PFSK-1 (cell line): ENCODE results near the gene SYNPR.

ENCODE experiments used
- FOXP2 ChIP-seq: optimal IDR thresholded peaks from 2 replicates; pipeline ENCODE3; 2011; ENCODE audit warnings: borderline replicate concordance, control low read depth, inconsistent platforms; ENCODE audit not compliant: insufficient read depth; ENCODE audit errors: extremely low read length, extremely low read depth
- POLR2AphosphoS5 ChIP-seq: IDR thresholded peaks from 2 replicates; pipeline ENCODE4 v1.6.1; 2012; ENCODE audit warnings: low read depth, mild to moderate bottlenecking, control low read depth, low read length, moderate library complexity
- SIN3A ChIP-seq: IDR thresholded peaks from 2 replicates; pipeline ENCODE4 v1.6.1; 2012; ENCODE audit warnings: mild to moderate bottlenecking, low read length, moderate library complexity, borderline replicate concordance; ENCODE audit not compliant: insufficient read depth
- TAF1 ChIP-seq: IDR thresholded peaks from 2 replicates; pipeline ENCODE4 v1.6.1; 2012; ENCODE audit warnings: low read length, control low read depth, borderline replicate concordance; ENCODE audit not compliant: insufficient read depth
- TF ChIP-seq, protein P1 (sequence below), 2 experiments: IDR thresholded peaks; 2 replicates each; pipeline versions ENCODE4 v1.6.1 to v1.8.0; 2011 to 2012; ENCODE audit warnings: low read depth in 2 of 2, low read length in 2 of 2, control low read depth in 1 of 2, inconsistent platforms in 1 of 2, mild to moderate bottlenecking in 1 of 2, moderate library complexity in 1 of 2; ENCODE audit not compliant: insufficient read depth in 1 of 2

Gene SYNPR

DNA sequence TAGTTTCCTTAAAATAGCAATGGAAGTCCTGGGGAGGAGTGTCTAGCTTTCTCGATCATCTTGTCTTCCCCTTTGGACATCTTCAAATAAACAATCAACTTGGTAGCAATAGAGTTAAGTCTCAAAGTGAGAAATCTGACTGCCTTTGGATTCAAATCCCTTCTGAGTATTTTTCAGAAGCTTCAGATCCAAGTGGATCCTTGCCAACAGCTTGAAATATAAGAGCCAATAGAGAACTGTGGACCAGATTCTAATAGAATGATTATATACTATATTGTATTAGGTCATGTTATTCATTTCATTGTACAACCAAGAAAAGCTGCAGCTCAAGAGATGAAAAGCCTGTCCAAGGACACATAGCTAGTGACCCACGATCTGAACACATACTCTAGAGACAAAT is 60.2 kb downstream of the SYNPR start:
- no peak for TF ChIP-seq FOXP2
- no peak for TF ChIP-seq SIN3A
- TF ChIP-seq, protein P1, sequence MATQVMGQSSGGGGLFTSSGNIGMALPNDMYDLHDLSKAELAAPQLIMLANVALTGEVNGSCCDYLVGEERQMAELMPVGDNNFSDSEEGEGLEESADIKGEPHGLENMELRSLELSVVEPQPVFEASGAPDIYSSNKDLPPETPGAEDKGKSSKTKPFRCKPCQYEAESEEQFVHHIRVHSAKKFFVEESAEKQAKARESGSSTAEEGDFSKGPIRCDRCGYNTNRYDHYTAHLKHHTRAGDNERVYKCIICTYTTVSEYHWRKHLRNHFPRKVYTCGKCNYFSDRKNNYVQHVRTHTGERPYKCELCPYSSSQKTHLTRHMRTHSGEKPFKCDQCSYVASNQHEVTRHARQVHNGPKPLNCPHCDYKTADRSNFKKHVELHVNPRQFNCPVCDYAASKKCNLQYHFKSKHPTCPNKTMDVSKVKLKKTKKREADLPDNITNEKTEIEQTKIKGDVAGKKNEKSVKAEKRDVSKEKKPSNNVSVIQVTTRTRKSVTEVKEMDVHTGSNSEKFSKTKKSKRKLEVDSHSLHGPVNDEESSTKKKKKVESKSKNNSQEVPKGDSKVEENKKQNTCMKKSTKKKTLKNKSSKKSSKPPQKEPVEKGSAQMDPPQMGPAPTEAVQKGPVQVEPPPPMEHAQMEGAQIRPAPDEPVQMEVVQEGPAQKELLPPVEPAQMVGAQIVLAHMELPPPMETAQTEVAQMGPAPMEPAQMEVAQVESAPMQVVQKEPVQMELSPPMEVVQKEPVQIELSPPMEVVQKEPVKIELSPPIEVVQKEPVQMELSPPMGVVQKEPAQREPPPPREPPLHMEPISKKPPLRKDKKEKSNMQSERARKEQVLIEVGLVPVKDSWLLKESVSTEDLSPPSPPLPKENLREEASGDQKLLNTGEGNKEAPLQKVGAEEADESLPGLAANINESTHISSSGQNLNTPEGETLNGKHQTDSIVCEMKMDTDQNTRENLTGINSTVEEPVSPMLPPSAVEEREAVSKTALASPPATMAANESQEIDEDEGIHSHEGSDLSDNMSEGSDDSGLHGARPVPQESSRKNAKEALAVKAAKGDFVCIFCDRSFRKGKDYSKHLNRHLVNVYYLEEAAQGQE (IDR thresholded peaks at IDR 0.05; ENCODE audit: insufficient read depth in 1 of 2, low read depth in 2 of 2, low read length in 2 of 2), result no peak
- TF ChIP-seq POLR2AphosphoS5, result no peak
- TF ChIP-seq TAF1, result no peak

DNA sequence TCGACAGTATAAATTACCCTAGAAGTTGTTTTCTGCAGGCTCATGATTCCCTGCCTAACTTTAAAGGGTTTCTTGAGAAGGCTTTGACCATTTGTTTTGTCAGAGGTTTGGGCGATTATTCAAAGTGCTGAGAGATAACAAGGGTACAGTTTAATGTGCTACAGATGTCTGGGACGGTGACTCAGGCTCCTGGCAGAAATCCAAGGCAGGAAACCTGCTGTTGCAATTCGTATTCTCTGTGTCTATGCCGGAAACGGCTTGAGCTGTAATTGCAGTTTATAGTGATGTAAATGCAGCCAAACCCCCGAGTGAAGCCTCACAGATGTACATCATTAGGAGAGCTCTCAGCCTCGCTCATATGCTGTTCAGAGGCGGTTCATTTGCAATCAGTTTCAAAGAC is 65.6 kb downstream of the SYNPR start:
- TF ChIP-seq POLR2AphosphoS5, result peak; percentile 69; the same call in 1 of the 2 replicates
- peak; percentile 51 for TF ChIP-seq FOXP2
- TF ChIP-seq, protein P1 (IDR thresholded peaks at IDR 0.05; ENCODE audit: insufficient read depth in 1 of 2, low read depth in 2 of 2, low read length in 2 of 2), result peak in 1 of 2 experiments; percentile 64; a peak in 1 of 4 replicates
- TF ChIP-seq SIN3A, result no peak
- peak; percentile 37; the same call in 1 of the 2 replicates for TF ChIP-seq TAF1

DNA sequence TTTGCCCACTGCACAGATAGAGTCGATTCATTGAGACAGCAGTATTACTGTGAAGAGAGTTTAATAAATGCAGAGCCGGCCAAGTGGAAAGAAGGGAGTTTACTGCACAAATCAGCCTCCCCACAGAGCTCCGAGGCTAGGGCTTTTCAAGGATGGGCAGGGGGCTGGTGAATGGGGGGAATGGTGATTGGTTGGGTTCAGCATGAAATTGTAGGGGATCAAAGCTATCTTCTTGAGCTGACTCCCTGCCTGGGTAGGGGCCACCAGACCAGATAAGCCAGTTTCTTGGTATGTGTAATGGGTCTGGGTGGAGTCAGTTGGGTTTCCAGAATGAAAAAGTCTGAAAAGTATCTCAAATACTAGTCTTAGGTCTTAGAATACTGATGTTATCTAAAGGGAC is 66.6 kb downstream of the SYNPR start:
- TF ChIP-seq, protein P1 (IDR thresholded peaks at IDR 0.05; ENCODE audit: insufficient read depth in 1 of 2, low read depth in 2 of 2, low read length in 2 of 2), result no peak
- TF ChIP-seq SIN3A (no peak), FOXP2 (no peak), POLR2AphosphoS5 (no peak), TAF1 (no peak)

DNA sequence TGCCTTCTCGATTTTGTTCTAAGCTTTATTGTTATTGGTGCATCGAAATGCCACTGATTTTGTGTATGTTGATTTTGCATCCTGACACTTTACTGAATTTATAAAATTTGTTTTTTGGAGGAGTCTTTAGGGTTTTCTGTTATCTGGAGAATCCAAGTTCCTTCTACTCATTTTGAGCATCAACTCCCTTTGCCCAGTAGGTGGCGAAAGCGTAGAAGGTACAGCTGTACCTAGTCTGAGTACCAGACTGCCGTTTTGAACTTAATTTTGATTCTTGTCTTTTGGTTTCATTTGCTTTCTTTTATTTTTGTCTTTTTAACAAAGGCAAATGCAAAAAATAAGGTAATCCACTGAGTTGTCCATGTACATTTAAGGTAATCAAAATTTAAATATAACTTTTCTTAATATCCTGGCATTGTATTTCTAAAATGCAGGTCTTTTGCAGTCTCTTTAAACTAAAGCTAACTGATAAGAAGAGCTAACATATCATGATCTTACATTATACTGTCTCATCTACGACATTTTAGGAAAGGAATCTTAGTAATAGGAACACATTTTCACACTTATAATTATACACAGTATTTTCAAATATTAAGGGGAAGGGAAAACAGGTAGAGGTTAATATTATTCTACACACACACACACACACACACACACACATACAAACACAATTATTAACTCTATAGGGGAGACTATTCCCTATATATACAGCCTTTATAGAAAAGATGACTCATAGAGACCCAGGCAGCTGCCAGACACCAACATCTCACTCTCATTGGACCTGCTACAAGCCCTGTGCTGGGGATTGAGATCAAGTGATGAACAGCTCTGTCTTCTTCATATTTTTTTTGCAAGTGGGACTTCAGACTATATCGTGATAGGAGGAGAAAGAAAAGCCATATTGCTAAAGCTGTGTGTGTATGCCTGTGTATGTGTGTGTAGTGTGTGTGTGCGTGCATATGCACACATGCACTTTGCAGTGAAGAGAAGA is 71.8 kb downstream of the SYNPR start:
- TF ChIP-seq, protein P1 (IDR thresholded peaks at IDR 0.05; ENCODE audit: insufficient read depth in 1 of 2, low read depth in 2 of 2, low read length in 2 of 2), result no peak
- TF ChIP-seq TAF1 (no peak), SIN3A (no peak), POLR2AphosphoS5 (no peak), FOXP2 (no peak)
